ENCODE data around the gene SCAF11. TPM values are rescaled to one million over a fixed set of nuclear protein-coding genes. Genes with fewer than 3 reads are reported as not detected.

The SCAF11 gene
- polyA plus RNA-seq, 2 of the 4 experiments (the other 2 are of a cell fraction): 43.0 to 110 TPM

GRCh38 chr12:45877069-45877468, 113.3 kb downstream of the SCAF11 start:
- Histone ChIP-seq H3K4me3 (no peak overlapping the region), H3K4me2 (no peak overlapping the region), H3K4me1 (peaks cover 17% of the 10 kb centered on the region; the same call in 2 of the 3 replicates), H3K9me3 (0 out of 3 replicates have a peak, but pooled peaks cover 4% of the 10 kb centered on the region), H3K27ac (no peak overlapping the region)
- DNase-seq (ENCODE audit: low read depth in 1 of 2, low spot score in 1 of 2): no peak
- no peak for FAIRE-seq
- TF ChIP-seq EP300 (IDR thresholded peaks at IDR 0.05) (no peak), FOXS1 (CRISPR knock-in tag; IDR thresholded peaks at IDR 0.05) (no peak), HOXB13 (CRISPR knock-in tag; IDR thresholded peaks at IDR 0.05; ENCODE audit: low read depth) (no peak), HOXB5 (CRISPR knock-in tag; IDR thresholded peaks at IDR 0.05) (no peak), RCOR1 (IDR thresholded peaks at IDR 0.05; ENCODE audit: low read depth, low read length) (no peak), TP53 (CRISPR knock-in tag; IDR thresholded peaks at IDR 0.05) (no peak)
- ChIA-PET POLR2A (no interaction called here), CTCF (interaction anchor here (0.7 kb wide), 1 partner anchor 63 kb away, joined by 3 read pairs; no protein-coding TSS in a partner anchor)
- WGBS (ENCODE audit: missing lambda C conversion rate): 95% methylated on average over 5 of the region's 5 CpGs
- no peak for ATAC-seq

- CTCF ChIA-PET: no interaction called here
- no peak overlapping the region for H3K4me2 ChIP-seq
- ATAC-seq (no peak), FAIRE-seq (no peak), DNase-seq (ENCODE audit: low read depth in 1 of 2, low spot score in 1 of 2) (no peak)
- 94% methylated on average over 7 of the region's 7 CpGs for WGBS (ENCODE audit: missing lambda C conversion rate)
- no peak overlapping the region for H3K27ac ChIP-seq
- TF ChIP-seq HES2 (IDR thresholded peaks at IDR 0.05): no peak
- no peak for TF ChIP-seq JUNB (IDR thresholded peaks at IDR 0.05)
- no peak for TF ChIP-seq BHLHE40 (IDR thresholded peaks at IDR 0.05; ENCODE audit: low read depth, low read length)
- no peak for TF ChIP-seq ZC3H11A (IDR thresholded peaks at IDR 0.05)
- TF ChIP-seq CHD4 (IDR thresholded peaks at IDR 0.05; ENCODE audit: borderline replicate concordance): no peak
- no peak for TF ChIP-seq NR3C1 (IDR thresholded peaks at IDR 0.05)
- TF ChIP-seq FOSL2 (IDR thresholded peaks at IDR 0.05): no peak
- no peak for TF ChIP-seq FOSL2 (CRISPR knock-in tag; IDR thresholded peaks at IDR 0.05)
- TF ChIP-seq TFCP2L1 (CRISPR knock-in tag; IDR thresholded peaks at IDR 0.05): no peak
- no peak for TF ChIP-seq PBX3 (IDR thresholded peaks at IDR 0.05)
- 0 out of 3 replicates have a peak, but pooled peaks cover 4% of the 10 kb centered on the region for H3K9me3 ChIP-seq
- no peak overlapping the region for H3K4me3 ChIP-seq
- H3K4me1 ChIP-seq: no peaks in the 10 kb centered on the region
- POLR2A ChIA-PET: no interaction called here
Measured at GRCh38 chr12:45872446-45872845, 117.9 kb downstream of the SCAF11 start.

Small RNA genes within 50 kb of the gene (small RNA-seq; reads per million reads assigned to genes)
- 0 reads per million in 6 experiments for gene RN7SL246P

Data from A549 (cell line).